Stimulated activated CD8-positive, alpha-beta memory T cell treated with anti-CD3 and anti-CD28 coated beads, Interleukin-4, amount 100 ng/mL, for 48 hours (primary cell): ENCODE measurements around the gene ANXA6.
A peak's percentile ranks its signal among the peaks of the same experiment; 100 is the strongest.

Experiments
- DNase-seq: peaks from one replicate; pipeline ENCODE4 v3.0.0-alpha.2; 2020

ANXA6 gene

DNA sequence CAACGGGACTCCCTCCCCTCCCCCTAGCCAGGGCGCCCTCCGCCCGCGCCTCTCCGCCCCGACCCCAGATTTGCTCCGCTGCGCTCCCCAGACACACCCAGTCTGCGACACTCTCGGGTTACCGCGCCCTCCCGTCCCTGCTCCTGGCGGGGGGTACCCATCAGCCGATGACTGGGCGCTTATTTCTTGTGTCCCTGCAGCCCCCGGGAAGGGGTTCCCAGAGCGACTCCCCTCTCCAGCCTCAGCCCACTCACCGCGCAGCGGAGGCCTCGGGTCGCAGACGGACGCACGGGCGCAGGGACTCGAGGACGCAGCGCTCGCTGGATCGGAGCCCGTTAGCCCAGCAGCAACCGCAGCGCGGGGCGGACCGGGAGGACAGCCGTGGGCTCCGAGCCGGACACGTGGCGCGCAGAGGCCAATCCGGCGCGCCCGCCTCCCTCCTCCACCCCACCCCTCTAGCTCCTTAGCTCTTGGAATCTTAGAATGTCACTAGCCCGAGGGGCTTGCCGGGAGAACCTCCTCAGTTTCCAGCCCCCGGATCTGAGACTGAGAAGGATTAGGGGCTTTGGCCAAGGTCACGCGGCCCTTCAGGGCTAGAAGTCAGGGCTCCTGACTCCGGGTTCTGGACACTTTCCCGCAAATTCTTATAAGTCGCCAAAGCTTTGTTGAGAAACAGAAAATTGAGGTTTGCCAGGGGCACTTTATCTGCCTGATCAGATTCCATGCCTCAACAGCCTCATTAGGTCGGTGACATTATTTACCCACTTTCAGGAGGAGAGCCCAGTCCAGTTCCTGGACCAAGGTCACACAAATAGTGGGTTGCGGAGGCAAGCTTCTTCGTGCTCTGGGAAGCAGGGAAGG lies at the start of gene ANXA6:
TSS of gene ANXA6 (minus strand) at position 354 of the 861 bp plus-strand sequence. CDS start 9,878 bp downstream, outside the sequence.
- peak; percentile 79 for DNase-seq

DNA sequence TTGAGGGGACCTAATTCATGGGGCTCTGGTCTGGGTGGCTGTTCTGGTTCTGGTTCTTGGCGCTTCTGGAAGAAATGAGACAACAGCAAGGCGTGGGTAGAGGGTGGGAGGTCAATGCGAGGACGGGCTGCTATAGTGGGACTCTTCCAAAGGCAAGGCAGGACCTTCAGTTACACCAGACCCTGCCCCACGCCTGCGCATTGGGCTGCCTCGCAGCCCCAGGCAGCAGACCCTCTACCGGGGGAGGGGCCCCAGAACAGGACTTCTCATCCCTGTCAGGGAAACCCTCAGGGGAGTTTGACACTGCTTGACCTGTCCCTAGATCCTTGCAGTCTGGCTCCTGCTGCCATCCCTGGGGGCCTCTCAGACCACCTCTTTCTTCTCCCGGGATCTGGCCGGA lies 47.8 kb upstream of the ANXA6 start:
- DNase-seq = peak; percentile 17

GRCh38 chr5:151204051-151204450 lies 46.5 kb upstream of the ANXA6 start:
- DNase-seq = peak; percentile 20

GRCh38 chr5:151202381-151203139 lies 45.0 kb upstream of the ANXA6 start:
- peak; percentile 49 for DNase-seq

DNA sequence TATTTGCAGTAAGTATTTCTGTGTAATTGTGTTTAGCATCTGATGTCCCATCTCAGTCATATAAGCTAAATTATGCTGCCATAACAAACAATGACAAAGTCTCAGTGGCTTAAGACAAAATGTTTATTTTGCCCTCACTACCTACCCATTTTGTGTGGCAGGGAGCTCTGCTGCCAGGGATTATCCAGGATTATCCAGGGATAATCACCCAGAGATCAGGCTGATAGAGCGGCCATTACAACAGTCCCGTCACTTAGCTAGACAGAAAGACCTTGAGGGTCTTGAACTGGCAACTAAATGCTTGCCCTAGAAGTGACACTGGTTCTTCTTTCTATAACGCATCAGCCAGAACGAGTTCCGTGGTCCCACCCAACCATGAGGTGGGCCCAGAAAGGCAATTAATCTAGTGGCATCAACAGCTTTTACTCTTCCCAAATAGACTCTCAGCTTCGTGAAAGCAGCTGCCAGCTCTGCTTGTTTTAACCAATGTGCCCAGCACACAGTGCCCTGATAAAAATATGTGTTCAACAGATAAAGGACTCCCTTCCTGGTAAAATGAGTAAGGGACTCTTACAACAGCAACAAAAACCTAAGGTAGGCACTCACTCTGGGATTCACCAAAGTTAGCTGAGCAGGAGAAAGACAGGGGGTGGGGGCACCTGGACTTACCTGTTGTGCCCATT lies 43.5 kb upstream of the ANXA6 start:
- DNase-seq = peak; percentile 10

DNA sequence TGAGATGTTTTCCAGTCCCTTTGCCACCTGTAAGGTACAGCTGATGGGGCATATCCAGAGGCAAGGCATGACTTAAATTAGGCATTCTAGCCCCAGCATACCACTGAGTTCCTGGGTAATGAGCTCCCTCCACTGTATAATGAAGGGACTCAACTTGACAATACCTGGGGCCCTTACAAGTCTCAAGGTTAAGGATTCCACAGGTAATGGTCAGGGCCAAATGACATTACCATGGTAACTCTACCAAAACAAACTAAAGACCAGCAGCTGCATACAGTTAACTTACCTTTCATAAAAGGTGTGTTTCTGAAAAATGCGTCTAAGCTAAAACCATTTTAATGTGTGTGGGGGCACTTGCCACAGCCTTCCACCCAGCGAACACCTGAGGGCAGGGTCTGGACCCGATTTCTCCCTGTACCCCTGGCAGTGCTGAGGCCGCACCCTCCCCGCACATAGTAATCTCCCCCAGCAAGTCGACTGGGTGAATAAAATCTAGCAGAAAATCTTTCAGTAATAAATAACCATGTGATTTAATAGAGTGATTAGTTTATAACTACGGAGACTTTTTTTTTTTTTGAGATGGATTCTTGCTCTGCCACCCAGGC lies 42.1 kb upstream of the ANXA6 start:
- peak; percentile 2 for DNase-seq

GRCh38 chr5:151198861-151199260 lies 41.3 kb upstream of the ANXA6 start:
- DNase-seq = no peak

DNA sequence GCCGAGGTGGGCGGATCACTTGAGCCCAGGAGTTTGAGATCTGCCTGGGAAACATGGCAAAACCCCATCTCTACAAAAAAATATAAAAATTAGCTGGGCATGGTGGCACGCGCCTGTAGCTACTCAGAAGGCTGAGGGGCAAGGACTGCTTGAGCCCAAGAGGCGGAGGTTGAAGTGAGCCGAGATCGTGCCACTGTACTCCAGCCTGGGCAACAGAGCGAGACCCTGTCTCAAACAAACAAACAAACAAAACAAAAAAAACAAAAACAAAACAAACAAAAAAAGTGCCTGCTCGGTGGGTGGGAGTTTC lies 39.7 kb upstream of the ANXA6 start:
- DNase-seq = peak; percentile 20

DNA sequence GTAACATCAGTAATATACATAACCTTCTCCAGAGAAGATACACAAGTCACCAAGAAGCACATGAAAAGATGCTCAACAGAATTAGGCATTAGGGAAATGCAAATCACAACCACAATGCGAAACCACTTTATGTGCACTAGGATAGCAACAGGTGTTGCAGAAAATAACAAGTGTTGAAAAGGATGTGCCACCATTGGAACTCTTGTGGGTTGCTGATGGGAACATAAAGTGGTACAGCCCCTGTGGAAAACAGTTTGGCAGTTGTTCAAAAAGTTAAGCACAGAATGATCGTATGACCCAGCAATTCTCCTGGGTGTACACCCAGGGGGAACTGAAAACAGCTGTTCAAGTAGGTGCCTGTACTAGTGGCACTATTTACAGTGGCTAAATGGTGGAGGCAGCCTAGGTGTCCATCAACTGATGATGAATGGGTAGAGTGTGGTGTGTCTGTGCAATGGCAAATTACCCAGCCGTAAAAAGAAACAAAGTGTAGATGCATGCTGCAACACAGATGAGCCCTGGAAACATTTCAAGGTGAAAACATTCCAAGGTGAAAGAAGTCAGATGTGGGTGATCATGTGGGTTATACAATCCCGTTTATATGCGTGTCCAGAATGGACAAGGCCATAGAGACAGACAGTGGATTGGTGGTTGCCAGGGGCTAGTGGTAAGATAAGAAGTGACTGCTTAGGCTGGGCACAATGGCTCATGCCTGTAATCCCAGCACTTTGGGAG lies 39.1 kb upstream of the ANXA6 start:
- DNase-seq = peak; percentile 12

GRCh38 chr5:151195622-151196021 lies 38.0 kb upstream of the ANXA6 start:
- DNase-seq = peak; percentile 47

GRCh38 chr5:151192626-151193025 lies 35.0 kb upstream of the ANXA6 start:
- no peak for DNase-seq

- peak; percentile 7 for DNase-seq
Observed at GRCh38 chr5:151191661-151192060, 34.1 kb upstream of the ANXA6 start.

GRCh38 chr5:151189151-151189550 lies 31.6 kb upstream of the ANXA6 start:
- no peak for DNase-seq

- DNase-seq = peak; percentile 5
Observed at GRCh38 chr5:151186538-151186937, 29.0 kb upstream of the ANXA6 start.

DNA sequence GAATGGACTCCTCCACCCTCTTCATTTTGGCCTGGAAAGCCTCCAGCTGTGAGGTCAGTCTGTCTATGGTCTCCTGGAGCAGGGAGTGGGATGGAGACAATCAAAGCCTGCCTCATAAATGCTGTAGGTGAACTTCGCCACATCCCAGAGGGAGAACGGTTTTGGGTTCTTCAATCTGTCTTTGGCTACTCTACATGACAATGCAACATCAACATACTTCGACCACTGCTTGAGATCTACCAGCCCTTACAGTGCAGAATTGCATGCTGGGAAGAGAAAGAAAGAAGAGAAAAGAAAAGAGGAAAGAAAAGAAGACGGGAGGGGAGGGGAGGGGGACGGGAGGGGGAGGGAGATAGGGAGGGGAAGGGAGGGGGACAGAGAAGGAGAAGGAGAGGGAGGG lies 28.5 kb upstream of the ANXA6 start:
- no peak for DNase-seq

DNA sequence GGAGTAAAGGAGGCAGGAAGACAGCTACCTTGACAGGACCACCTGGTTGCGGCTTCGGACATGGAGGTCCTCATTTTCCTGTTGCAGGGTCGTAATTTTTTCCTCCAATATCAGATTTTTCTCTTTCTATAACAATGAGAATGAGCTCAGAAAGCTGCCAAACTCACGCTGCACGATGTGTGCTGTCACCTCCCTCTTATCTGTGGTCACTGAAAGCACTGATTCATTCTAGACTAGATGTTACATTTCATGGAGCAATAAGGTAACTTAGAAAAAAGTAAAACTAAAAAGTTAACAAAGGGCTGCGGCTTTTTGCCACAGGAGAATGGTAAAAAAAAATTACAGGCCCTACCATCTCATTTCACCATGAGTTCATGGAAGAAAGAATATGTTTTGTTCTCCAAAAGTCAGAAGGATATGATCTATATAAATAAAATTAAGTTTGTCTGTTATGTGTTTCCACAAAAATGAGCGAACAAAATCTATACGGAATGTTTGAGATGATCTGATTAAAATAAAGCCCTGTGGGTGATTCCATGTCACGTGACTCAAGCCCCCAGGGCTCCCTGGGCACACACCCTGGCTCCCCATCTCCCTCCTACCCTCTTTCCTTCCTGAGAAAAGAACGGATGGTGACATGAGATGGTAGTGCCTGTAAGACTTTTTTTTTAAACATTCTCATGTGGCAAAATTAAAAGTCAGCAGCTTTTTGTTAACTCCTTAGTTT lies 26.9 kb upstream of the ANXA6 start:
- peak; percentile 18 for DNase-seq

GRCh38 chr5:151183456-151184245 lies 26.1 kb upstream of the ANXA6 start:
- DNase-seq = peak; percentile 17

- peak; percentile 10 for DNase-seq
Observed at GRCh38 chr5:151182976-151183375, 25.4 kb upstream of the ANXA6 start.

DNA sequence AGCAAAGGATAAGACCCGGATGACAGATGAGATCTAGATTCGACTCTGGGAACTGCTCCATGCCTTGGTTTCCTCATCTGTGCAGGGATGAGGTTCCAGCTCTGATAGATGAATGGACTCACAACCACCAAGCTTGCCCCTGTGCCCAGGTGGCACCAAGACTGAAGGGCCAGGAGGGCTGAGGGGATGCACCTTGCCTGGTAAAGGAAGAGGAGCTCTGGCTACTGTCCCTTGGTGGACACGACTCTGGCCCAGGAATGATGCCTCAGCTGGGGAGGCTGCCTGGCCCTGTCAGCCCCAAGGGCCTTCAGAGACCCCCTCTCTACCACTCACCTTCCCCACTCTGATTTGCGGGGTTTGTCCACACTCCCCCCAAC lies 24.9 kb upstream of the ANXA6 start:
- DNase-seq = peak; percentile 17

- DNase-seq = peak; percentile 15
Observed at GRCh38 chr5:151181818-151182523, 24.4 kb upstream of the ANXA6 start.
